ENCODE results near the gene OBP2A. TPM values are rescaled to one million over a fixed set of nuclear protein-coding genes. Genes with fewer than 3 reads are reported as not detected.

Gene OBP2A
- total RNA-seq, 2 donors from 2014 or later = 19.7 TPM; not detected in 1

GRCh38 chr9:135579356-135579755, 33.4 kb downstream of the OBP2A start:
- Histone ChIP-seq H3K9me3 (no peaks in the 10 kb centered on the region), H3K36me3 (no peaks in the 10 kb centered on the region), H3K27me3 (replicated peaks; ENCODE audit: insufficient read depth) (peaks cover 8% of the 10 kb centered on the region), H3K4me3 (no peak overlapping the region), H3K27ac (no peak overlapping the region), H3K4me1 (replicated peaks) (no peaks in the 10 kb centered on the region)
- no peak for TF ChIP-seq POLR2AphosphoS5 (IDR thresholded peaks at IDR 0.05)
- no peak for TF ChIP-seq POLR2A (IDR thresholded peaks at IDR 0.05)
- no peak for TF ChIP-seq CTCF (IDR thresholded peaks at IDR 0.05)
- WGBS = 53% methylated on average over 2 of the region's 2 CpGs
- no peak for DNase-seq (ENCODE audit: low spot score)
- intact Hi-C loops (cut with DNase I) = no loop called here

- Histone ChIP-seq H3K4me1 (replicated peaks) (no peaks in the 10 kb centered on the region), H3K36me3 (no peaks in the 10 kb centered on the region), H3K27me3 (replicated peaks; ENCODE audit: insufficient read depth) (peaks cover under 1% of the 10 kb centered on the region), H3K27ac (no peak overlapping the region), H3K9me3 (no peaks in the 10 kb centered on the region), H3K4me3 (no peak overlapping the region)
- TF ChIP-seq CTCF (IDR thresholded peaks at IDR 0.05) (no peak), POLR2AphosphoS5 (IDR thresholded peaks at IDR 0.05) (no peak), POLR2A (IDR thresholded peaks at IDR 0.05) (no peak)
- DNase-seq (ENCODE audit: low spot score) = no peak
- intact Hi-C loops (cut with DNase I) = no loop called here
- WGBS = 75% methylated on average over 10 of the region's 10 CpGs
Observed at GRCh38 chr9:135579889-135580660, 34.1 kb downstream of the OBP2A start.

GRCh38 chr9:135580664-135581380, 34.9 kb downstream of the OBP2A start:
- Histone ChIP-seq H3K9me3 (no peaks in the 10 kb centered on the region), H3K4me1 (replicated peaks) (no peaks in the 10 kb centered on the region), H3K27ac (no peak overlapping the region), H3K36me3 (no peaks in the 10 kb centered on the region), H3K27me3 (replicated peaks; ENCODE audit: insufficient read depth) (no peaks in the 10 kb centered on the region), H3K4me3 (no peak overlapping the region)
- DNase-seq (ENCODE audit: low spot score) = no peak
- intact Hi-C loops (cut with DNase I) = no loop called here
- WGBS = 88% methylated on average over 11 of the region's 11 CpGs
- TF ChIP-seq POLR2AphosphoS5 (IDR thresholded peaks at IDR 0.05) (no peak), POLR2A (IDR thresholded peaks at IDR 0.05) (no peak), CTCF (IDR thresholded peaks at IDR 0.05) (no peak)

- WGBS = 86% methylated on average over 18 of the region's 18 CpGs
- Histone ChIP-seq H3K4me1 (replicated peaks) (no peaks in the 10 kb centered on the region), H3K4me3 (no peak overlapping the region), H3K36me3 (no peaks in the 10 kb centered on the region), H3K27me3 (replicated peaks; ENCODE audit: insufficient read depth) (no peaks in the 10 kb centered on the region), H3K27ac (no peak overlapping the region), H3K9me3 (no peaks in the 10 kb centered on the region)
- TF ChIP-seq CTCF (IDR thresholded peaks at IDR 0.05) (no peak), POLR2AphosphoS5 (IDR thresholded peaks at IDR 0.05) (no peak), POLR2A (IDR thresholded peaks at IDR 0.05) (no peak)
- no peak for DNase-seq (ENCODE audit: low spot score)
- intact Hi-C loops (cut with DNase I) = no loop called here
Observed at GRCh38 chr9:135581636-135582426, 35.9 kb downstream of the OBP2A start.
